Keratinocyte (primary cell): ENCODE measurements around the gene UBR7. TPM values are rescaled to one million over a fixed set of nuclear protein-coding genes. Genes with fewer than 3 reads are reported as not detected.

ENCODE experiments used
- DNase-seq: peaks from one replicate; pipeline ENCODE4 v3.0.0-alpha.2; 2011; ENCODE audit warnings: low read depth, missing footprints, low spot score
- FAIRE-seq: peaks from 2 replicates; lab custom pipeline; 2011; peaks lifted over from hg19 to GRCh38; lab: Jason Lieb, UNC
- H2AFZ ChIP-seq: 2 replicates; pipeline ENCODE4 v1.6.0; 2012; ENCODE audit warnings: low read length, control low read depth, inconsistent platforms; ENCODE audit not compliant: control insufficient read depth
- H3K27ac ChIP-seq: 2 replicates; pipeline ENCODE4 v1.5.1; 2011; ENCODE audit warnings: low read length; ENCODE audit not compliant: control insufficient read depth, insufficient read depth
- H3K27me3 ChIP-seq: 3 replicates; pipeline ENCODE4 v1.6.0; 2011; ENCODE audit warnings: low read length; ENCODE audit not compliant: control insufficient read depth, insufficient read depth; ENCODE audit errors: extremely low read depth
- H3K36me3 ChIP-seq, 2 experiments: 2 replicates in 1 of 2; 3 replicates in 1 of 2; pipeline ENCODE4 v1.5.1; 2011; ENCODE audit warnings: low read length in 2 of 2, mild to moderate bottlenecking in 1 of 2; ENCODE audit not compliant: control insufficient read depth in 2 of 2, insufficient read depth in 2 of 2; ENCODE audit errors: extremely low read depth in 1 of 2
- H3K4me1 ChIP-seq: 3 replicates; pipeline ENCODE4 v1.5.1; 2011; ENCODE audit warnings: low read length; ENCODE audit not compliant: control insufficient read depth, insufficient read depth; ENCODE audit errors: extremely low read depth
- H3K4me2 ChIP-seq: 3 replicates; pipeline ENCODE4 v1.6.0; 2011; ENCODE audit warnings: low read depth, low read length; ENCODE audit not compliant: control insufficient read depth, insufficient read depth; ENCODE audit errors: extremely low read depth
- H3K4me3 ChIP-seq, 3 experiments: fragments of 200-600 bp in 1 of 3; sonication (generic) in 1 of 3; 2 replicates in 2 of 3; 3 replicates in 1 of 3; pipeline ENCODE4 v1.5.1; 2011 to 2016; ENCODE audit warnings: low read length in 3 of 3, mild to moderate bottlenecking in 3 of 3, control low read depth in 2 of 3, inconsistent platforms in 1 of 3, low read depth in 1 of 3, mixed read lengths in 1 of 3, mixed run types in 1 of 3, moderate library complexity in 1 of 3; ENCODE audit not compliant: control insufficient read depth in 2 of 3, insufficient read depth in 2 of 3; ENCODE audit errors: extremely low read depth in 1 of 3
- H3K79me2 ChIP-seq: 2 replicates; pipeline ENCODE4 v1.6.0; 2012; ENCODE audit warnings: low read length; ENCODE audit not compliant: control insufficient read depth, insufficient read depth
- H3K9ac ChIP-seq: 3 replicates; pipeline ENCODE4 v1.6.0; 2011; ENCODE audit warnings: low read length; ENCODE audit not compliant: control insufficient read depth, insufficient read depth; ENCODE audit errors: extremely low read depth
- H3K9me1 ChIP-seq: 3 replicates; pipeline ENCODE4 v1.6.0; 2011; ENCODE audit warnings: low read length; ENCODE audit not compliant: control insufficient read depth, insufficient read depth; ENCODE audit errors: extremely low read depth
- H3K9me3 ChIP-seq: 2 replicates; pipeline ENCODE4 v1.5.1; 2012; ENCODE audit warnings: low read depth, low read length; ENCODE audit not compliant: control insufficient read depth
- H4K20me1 ChIP-seq: 3 replicates; pipeline ENCODE4 v1.6.0; 2011; ENCODE audit warnings: low read length; ENCODE audit not compliant: control insufficient read depth, insufficient read depth; ENCODE audit errors: extremely low read depth
- CTCF ChIP-seq, 3 experiments: IDR thresholded peaks in 1 of 3; conservative IDR thresholded peaks in 1 of 3; optimal IDR thresholded peaks in 1 of 3; 2 replicates in 2 of 3; 3 replicates in 1 of 3; pipeline versions ENCODE3 to v1.5.1; 2011; ENCODE audit warnings: low read length in 3 of 3, mild to moderate bottlenecking in 3 of 3, moderate library complexity in 2 of 3, control low read depth in 1 of 3, inconsistent platforms in 1 of 3; ENCODE audit not compliant: insufficient read depth in 2 of 3; ENCODE audit errors: extremely low read depth in 1 of 3
- EZH2 ChIP-seq: IDR thresholded peaks from one replicate; pipeline ENCODE4 v1.6.1; 2012; ENCODE audit warnings: inconsistent platforms, mild to moderate bottlenecking, low read length, moderate library complexity
- dilution Hi-C: fragments of 300-500 bp; cut with MboI; formaldehyde crosslinking; loops from one replicate; pipeline ENCODE4 v1.7.0; 2020; ENCODE audit warnings: low sequenced_read_pairs; ENCODE audit not compliant: extremely low pct_ligation_motif_present
- polyA plus RNA-seq, 5 experiments: library from polyadenylated mRNA; depleted of rRNA in 3 of 5; stranded (reverse) in 3 of 5; stranded (forward) in 1 of 5; unstranded in 1 of 5; fragments of >200 nt; gene quantifications; 1 replicate in 1 of 5; 2 replicates in 3 of 5; 3 replicates in 1 of 5; pipeline versions ENCODE4 v1.2.1 to v1.2.3, GENCODE V29; 2011 to 2012; ENCODE audit warnings: missing spikeins in 2 of 5, low read depth in 1 of 5, low replicate concordance in 1 of 5

The UBR7 gene
- polyA plus RNA-seq, 1 donor (not counting 4 experiments of a cell fraction or from before 2014, with no cell fraction given) = 17.2 TPM

GRCh38 chr14:93220509-93220908 lies 13.5 kb downstream of the UBR7 start:
- Histone ChIP-seq H3K9ac (no peak overlapping the region), H3K4me2 (no peak overlapping the region), H3K4me3 (no peak overlapping the region), H2AFZ (no peak overlapping the region), H3K4me1 (no peaks in the 10 kb centered on the region), H4K20me1 (no peaks in the 10 kb centered on the region), H3K36me3 (peaks cover 3 to 23% of the 10 kb centered on the region in 2 experiments), H3K79me2 (no peaks in the 10 kb centered on the region), H3K9me1 (no peaks in the 10 kb centered on the region), H3K9me3 (no peaks in the 10 kb centered on the region), H3K27ac (no peak overlapping the region), H3K27me3 (no peaks in the 10 kb centered on the region)
- TF ChIP-seq CTCF (optimal IDR thresholded peaks at IDR 0.05 in 1 of 3, IDR thresholded peaks at IDR 0.05 in 1 of 3, conservative IDR thresholded peaks at IDR 0.05 in 1 of 3; ENCODE audit: extremely low read depth in 1 of 3, insufficient read depth in 2 of 3, low read length in 3 of 3) (no peak), EZH2 (no peak)
- dilution Hi-C loops = no loop called here
- DNase-seq (no peak), FAIRE-seq (no peak)

GRCh38 chr14:93223565-93223964 lies 16.5 kb downstream of the UBR7 start:
- no peak overlapping the region for H3K4me3 ChIP-seq

More at GRCh38 chr14:93223565-93223964, 16.5 kb downstream of the UBR7 start:
- Histone ChIP-seq H3K27ac (no peak overlapping the region), H3K9me1 (no peaks in the 10 kb centered on the region), H3K4me2 (no peak overlapping the region), H3K9me3 (no peaks in the 10 kb centered on the region), H3K27me3 (no peaks in the 10 kb centered on the region), H2AFZ (no peak overlapping the region), H3K79me2 (no peaks in the 10 kb centered on the region), H3K9ac (no peak overlapping the region), H3K4me1 (no peaks in the 10 kb centered on the region), H4K20me1 (no peaks in the 10 kb centered on the region), H3K36me3 (peaks cover 3 to 15% of the 10 kb centered on the region in 2 experiments)
- no peak for FAIRE-seq
- no peak for TF ChIP-seq CTCF (optimal IDR thresholded peaks at IDR 0.05 in 1 of 3, IDR thresholded peaks at IDR 0.05 in 1 of 3, conservative IDR thresholded peaks at IDR 0.05 in 1 of 3; ENCODE audit: extremely low read depth in 1 of 3, insufficient read depth in 2 of 3, low read length in 3 of 3)
- TF ChIP-seq EZH2 = no peak
- no peak for DNase-seq
- dilution Hi-C loops = no loop called here
